LNCAP (cell line): ENCODE measurements around the gene RAD54L.

Source experiments
- CTCF ChIP-seq: fragments of 450-650 bp; IDR thresholded peaks from 2 replicates; pipeline ENCODE4 v1.5.1; 2017; ENCODE audit warnings: mild to moderate bottlenecking

RAD54L gene

GRCh38 chr1:46206399-46206798 is 41.2 kb upstream of the RAD54L start:
- no peak for TF ChIP-seq CTCF

- TF ChIP-seq CTCF = no peak
Measured at GRCh38 chr1:46210561-46210960, 37.0 kb upstream of the RAD54L start.

GRCh38 chr1:46211051-46211450 is 36.5 kb upstream of the RAD54L start:
- no peak for TF ChIP-seq CTCF

- TF ChIP-seq CTCF = no peak
Measured at GRCh38 chr1:46215504-46215903, 32.1 kb upstream of the RAD54L start.

GRCh38 chr1:46218443-46218842 is 29.1 kb upstream of the RAD54L start:
- TF ChIP-seq CTCF = no peak

GRCh38 chr1:46219551-46220520 is 27.7 kb upstream of the RAD54L start:
- no peak for TF ChIP-seq CTCF

GRCh38 chr1:46220808-46221207 is 26.8 kb upstream of the RAD54L start:
- TF ChIP-seq CTCF = no peak
